Measurements from ENCODE around the gene XIRP1. TPM values are rescaled to one million over a fixed set of nuclear protein-coding genes. Genes with fewer than 3 reads are reported as not detected.

XIRP1 gene
- total and polyA plus RNA-seq, 2 of the 13 experiments (the other 11 are each of a cell fraction or from before 2014, with no cell fraction given): not detected

GRCh38 chr3:39196034-39196433 is 3.6 kb upstream of the XIRP1 start (continued):
- TF ChIP-seq NR3C1 (CRISPR knock-in tag; IDR thresholded peaks at IDR 0.05) (no peak), ZNF562 (CRISPR knock-in tag; IDR thresholded peaks at IDR 0.05; ENCODE audit: borderline replicate concordance) (no peak), ZBTB25 (CRISPR knock-in tag; IDR thresholded peaks at IDR 0.05) (no peak), ZNF333 (CRISPR knock-in tag; IDR thresholded peaks at IDR 0.05; ENCODE audit: borderline replicate concordance) (no peak), ZFYVE20 (CRISPR knock-in tag; IDR thresholded peaks at IDR 0.05; ENCODE audit: borderline replicate concordance, low read depth) (no peak)

- in situ Hi-C loops (cut with HindIII; ENCODE audit: extremely low pct_ligation_motif_present, low pct_unique_long_range_greater_than_20kb): loop anchor here (5.0 kb wide), 1 partner anchor 94 kb away; no protein-coding TSS in a partner anchor
These were observed 996 bp upstream of the XIRP1 start for GRCh38 chr3:39193391-39193790.

More at GRCh38 chr3:39193391-39193790, 996 bp upstream of the XIRP1 start:
- POLR2A ChIA-PET: no interaction called here
- Histone ChIP-seq H3K27me3 (ENCODE audit: control insufficient read depth in 1 of 2, insufficient read depth in 2 of 2, low read length in 2 of 2) (peaks cover 1 to 6% of the 10 kb centered on the region in 2 experiments; a peak in 3 of 5 replicates), H3K79me2 (ENCODE audit: insufficient read depth, low read length) (no peaks in the 10 kb centered on the region), H4K20me1 (ENCODE audit: insufficient read depth, low read length) (no peaks in the 10 kb centered on the region), H3K9me3 (ENCODE audit: low read length) (no peaks in the 10 kb centered on the region), H3K4me2 (ENCODE audit: low read depth, low read length) (no peak overlapping the region), H3K36me3 (replicated peaks in 1 of 2; ENCODE audit: control insufficient read depth in 1 of 2, insufficient read depth in 2 of 2, low read length in 2 of 2) (no peaks in the 10 kb centered on the region), H3K9ac (ENCODE audit: insufficient read depth, low read depth, low read length) (no peak overlapping the region), H3K27ac (ENCODE audit: extremely low read length, insufficient read depth, low read length) (no peak overlapping the region), H3K4me3 (replicated peaks in 1 of 3; ENCODE audit: insufficient read depth in 1 of 3, low read depth in 2 of 3, low read length in 3 of 3) (no peak overlapping the region), H2AFZ (ENCODE audit: low read length) (no peak overlapping the region), H3K4me1 (ENCODE audit: insufficient read depth, low read length) (no peaks in the 10 kb centered on the region)
- no peak for DNase-seq (ENCODE audit: low spot score)
- intact Hi-C loops (cut with micrococcal nuclease; ENCODE audit: unreplicated experiment): no loop called here
- FAIRE-seq: no peak
- no peak for TF ChIP-seq MAZ (IDR thresholded peaks at IDR 0.05; ENCODE audit: borderline replicate concordance, low read depth, low read length)
- TF ChIP-seq MAZ (CRISPR knock-in tag; IDR thresholded peaks at IDR 0.05; ENCODE audit: low read depth): no peak
- no peak for TF ChIP-seq SATB2 (CRISPR knock-in tag; IDR thresholded peaks at IDR 0.05)
- TF ChIP-seq POLR2AphosphoS2 (IDR thresholded peaks at IDR 0.05; ENCODE audit: low read depth, low read length): no peak
- TF ChIP-seq HMG20B (CRISPR knock-in tag; conservative IDR thresholded peaks at IDR 0.05): no peak
- TF ChIP-seq MED13 (CRISPR knock-in tag; IDR thresholded peaks at IDR 0.05): no peak
- TF ChIP-seq ZNF710 (CRISPR knock-in tag; IDR thresholded peaks at IDR 0.05; ENCODE audit: borderline replicate concordance): no peak
- no TSS peak for BruUV-seq (replicated peaks)
- WGBS (ENCODE audit: low lambda C conversion rate): 17% methylated on average over 3 of the region's 7 CpGs
- no peak for ATAC-seq
- CTCF ChIA-PET (ENCODE audit: low intra/inter-chr PET ratio, low total read pairs): no interaction called here
